Adrenal gland (tissue), 5 donors: ENCODE data around the gene OR1N2.

ENCODE experiments used
- CTCF ChIP-seq, 6 experiments: fragments of 450-650 bp in 4 of 6; fragments of 200-600 bp in 2 of 6; sonication (generic) in 1 of 6; IDR thresholded peaks; 1 replicate in 5 of 6; 2 replicates in 1 of 6; pipeline versions ENCODE4 v1.5.1 to v1.8.0; 2016 to 2021; ENCODE audit warnings: antibody characterized with exemption in 6 of 6, mild to moderate bottlenecking in 2 of 6, moderate library complexity in 1 of 6
- POLR2A ChIP-seq, 2 donors: fragments of 450-650 bp; IDR thresholded peaks; one replicate each; pipeline ENCODE4 v1.6.1; 2017; ENCODE audit warnings: antibody characterized with exemption in 2 of 2, mild to moderate bottlenecking in 2 of 2, moderate library complexity in 1 of 2
- donor health status: DM: no; HTN: no; CAD: no.

GRCh38 chr9:122518841-122519240 is 34.1 kb upstream of the OR1N2 start, which contains the start of gene OR1J4:
- no peak for TF ChIP-seq CTCF (IDR thresholded peaks at IDR 0.05)
- no peak for TF ChIP-seq POLR2A (IDR thresholded peaks at IDR 0.05)
